ENCODE data around the gene MARVELD3.

DNA sequence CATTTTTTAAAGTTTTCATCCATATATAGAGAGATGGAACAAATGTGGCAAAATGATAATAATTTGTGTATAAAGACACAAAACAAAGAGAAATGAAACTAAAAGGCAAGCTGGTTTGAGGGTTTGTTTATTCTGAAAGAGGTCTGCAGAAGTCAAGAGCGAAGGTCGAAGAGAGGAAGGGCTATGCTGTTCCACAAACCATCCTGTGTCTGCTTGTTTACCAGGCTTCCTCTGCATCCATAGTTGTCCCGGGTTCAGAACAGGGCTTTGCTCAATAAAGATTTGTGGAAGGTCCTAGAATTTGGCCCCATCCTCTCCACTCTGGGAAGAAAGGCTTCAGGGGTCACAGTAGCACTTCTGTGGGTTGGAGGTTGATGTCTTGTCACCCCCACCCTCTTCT lies 2.4 kb upstream of the MARVELD3 start:
- TF ChIP-seq, protein P1, sequence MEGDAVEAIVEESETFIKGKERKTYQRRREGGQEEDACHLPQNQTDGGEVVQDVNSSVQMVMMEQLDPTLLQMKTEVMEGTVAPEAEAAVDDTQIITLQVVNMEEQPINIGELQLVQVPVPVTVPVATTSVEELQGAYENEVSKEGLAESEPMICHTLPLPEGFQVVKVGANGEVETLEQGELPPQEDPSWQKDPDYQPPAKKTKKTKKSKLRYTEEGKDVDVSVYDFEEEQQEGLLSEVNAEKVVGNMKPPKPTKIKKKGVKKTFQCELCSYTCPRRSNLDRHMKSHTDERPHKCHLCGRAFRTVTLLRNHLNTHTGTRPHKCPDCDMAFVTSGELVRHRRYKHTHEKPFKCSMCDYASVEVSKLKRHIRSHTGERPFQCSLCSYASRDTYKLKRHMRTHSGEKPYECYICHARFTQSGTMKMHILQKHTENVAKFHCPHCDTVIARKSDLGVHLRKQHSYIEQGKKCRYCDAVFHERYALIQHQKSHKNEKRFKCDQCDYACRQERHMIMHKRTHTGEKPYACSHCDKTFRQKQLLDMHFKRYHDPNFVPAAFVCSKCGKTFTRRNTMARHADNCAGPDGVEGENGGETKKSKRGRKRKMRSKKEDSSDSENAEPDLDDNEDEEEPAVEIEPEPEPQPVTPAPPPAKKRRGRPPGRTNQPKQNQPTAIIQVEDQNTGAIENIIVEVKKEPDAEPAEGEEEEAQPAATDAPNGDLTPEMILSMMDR (IDR thresholded peaks at IDR 0.05; ENCODE audit: low read length), result no peak
- no peak for TF ChIP-seq EZH2 (IDR thresholded peaks at IDR 0.05; ENCODE audit: borderline replicate concordance, low read length)
